ENCODE results near the gene C1orf74. TPM values are rescaled to one million over a fixed set of nuclear protein-coding genes. Genes with fewer than 3 reads are reported as not detected.

The C1orf74 gene
- total and polyA plus RNA-seq, 4 donors = 0.82 to 1.8 (median 1.1) TPM

DNA sequence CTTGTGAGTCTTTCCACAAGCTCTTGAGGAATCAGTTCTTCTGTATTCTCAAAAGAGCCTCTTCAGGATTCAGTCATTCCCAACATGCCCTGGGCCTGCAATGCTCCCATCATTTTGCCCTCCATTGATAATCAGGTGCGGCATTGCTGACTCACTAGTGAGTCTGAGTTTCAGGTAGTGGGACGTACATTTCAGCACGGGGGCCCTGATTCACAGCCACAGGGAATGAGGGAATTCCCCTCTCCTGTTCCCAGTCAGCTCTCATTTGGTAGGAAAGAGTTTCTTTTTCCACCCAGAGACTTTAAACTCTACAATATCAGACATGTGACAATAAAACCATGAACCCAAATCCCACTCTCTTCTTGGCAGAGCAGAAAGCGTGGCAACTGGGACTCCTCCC lies 25.3 kb upstream of the C1orf74 start (continued):
- no peak for TF ChIP-seq ZBTB33 (IDR thresholded peaks at IDR 0.05)
- no peak for TF ChIP-seq YY1 (IDR thresholded peaks at IDR 0.05)

DNA sequence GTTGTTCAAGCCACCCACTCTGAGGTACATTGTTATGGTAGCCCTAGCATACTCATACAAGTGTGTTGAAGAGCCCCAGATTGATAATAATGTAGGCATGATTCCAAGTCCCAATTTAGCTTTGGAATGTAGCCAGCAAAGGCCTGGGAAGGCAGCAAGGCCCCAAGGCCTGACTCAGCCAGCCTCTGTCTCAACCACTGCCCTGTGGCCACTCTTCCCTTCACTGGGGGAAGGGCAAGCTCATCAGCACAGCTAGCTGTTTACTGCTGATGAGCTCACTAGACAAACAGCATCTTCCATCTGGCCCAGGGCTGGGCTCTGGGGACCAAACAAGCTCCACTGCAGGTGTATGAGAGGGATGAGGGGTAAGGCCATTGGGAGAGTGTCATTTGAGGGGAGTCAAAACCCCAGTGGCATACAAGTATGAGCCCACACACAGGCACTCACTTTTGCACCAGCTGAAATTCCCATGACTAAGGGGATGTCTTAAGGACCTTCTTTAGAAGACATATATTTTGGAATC lies 23.8 kb upstream of the C1orf74 start:
- Histone ChIP-seq H3K27me3 (ENCODE audit: control insufficient read depth in 4 of 4, insufficient read depth in 4 of 4, low read length in 3 of 4) (no peaks in the 10 kb centered on the region), H3K4me1 (ENCODE audit: control insufficient read depth in 4 of 4, insufficient read depth in 4 of 4, low read length in 3 of 4) (peaks cover 0 to 18% (median 9%) of the 10 kb centered on the region in 4 donors), H3K9me3 (ENCODE audit: control insufficient read depth in 4 of 4, low read length in 3 of 4) (no peaks in the 10 kb centered on the region), H3K27ac (ENCODE audit: low read depth in 1 of 2, low read length in 2 of 2) (no peak overlapping the region), H3K36me3 (ENCODE audit: control insufficient read depth in 4 of 4, insufficient read depth in 3 of 4, low read depth in 1 of 4, low read length in 3 of 4) (no peaks in the 10 kb centered on the region), H3K9ac (ENCODE audit: low read depth in 1 of 2, low read length in 2 of 2) (no peak overlapping the region), H3K4me3 (ENCODE audit: low read depth in 1 of 3, low read length in 3 of 3) (no peak overlapping the region)
- TF ChIP-seq RXRA (IDR thresholded peaks at IDR 0.05) (no peak), HNF4G (IDR thresholded peaks at IDR 0.05) (no peak), NR2F2 (IDR thresholded peaks at IDR 0.05) (no peak), EGR1 (IDR thresholded peaks at IDR 0.05; ENCODE audit: low read depth in 2 of 2) (no peak), REST (IDR thresholded peaks at IDR 0.05) (no peak), FOXA1 (IDR thresholded peaks at IDR 0.05) (no peak)
- DNase-seq (ENCODE audit: low spot score) = no peak

DNA sequence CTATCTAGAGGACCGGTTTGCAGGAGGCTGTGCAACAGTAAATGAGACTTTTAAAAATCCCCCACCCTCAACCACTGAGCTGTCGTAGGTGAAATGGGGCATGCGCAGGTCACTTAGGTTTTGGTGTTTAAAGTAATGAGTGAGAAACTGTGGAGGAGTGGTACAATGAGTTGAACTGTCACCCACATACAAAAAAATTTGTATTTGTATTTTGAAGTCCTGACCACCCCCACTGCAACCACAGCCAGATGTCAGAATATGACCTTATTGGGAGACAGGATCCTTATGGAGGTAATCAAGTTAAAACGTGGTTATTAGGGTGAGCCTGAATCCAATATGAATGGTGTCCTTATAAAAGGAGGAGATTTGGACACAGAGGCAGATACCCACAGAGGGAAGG lies 23.1 kb upstream of the C1orf74 start:
- DNase-seq (ENCODE audit: low spot score) = no peak
- Histone ChIP-seq H3K27me3 (ENCODE audit: control insufficient read depth in 4 of 4, insufficient read depth in 4 of 4, low read length in 3 of 4) (no peaks in the 10 kb centered on the region), H3K4me3 (ENCODE audit: low read depth in 1 of 3, low read length in 3 of 3) (no peak overlapping the region), H3K27ac (ENCODE audit: low read depth in 1 of 2, low read length in 2 of 2) (no peak overlapping the region), H3K4me1 (ENCODE audit: control insufficient read depth in 4 of 4, insufficient read depth in 4 of 4, low read length in 3 of 4) (peaks cover 1 to 24% (median 15%) of the 10 kb centered on the region in 4 donors), H3K36me3 (ENCODE audit: control insufficient read depth in 4 of 4, insufficient read depth in 3 of 4, low read depth in 1 of 4, low read length in 3 of 4) (no peaks in the 10 kb centered on the region), H3K9me3 (ENCODE audit: control insufficient read depth in 4 of 4, low read length in 3 of 4) (no peaks in the 10 kb centered on the region), H3K9ac (ENCODE audit: low read depth in 1 of 2, low read length in 2 of 2) (no peak overlapping the region)
- TF ChIP-seq TAF1 (conservative IDR thresholded peaks at IDR 0.05) (no peak), NR2F2 (IDR thresholded peaks at IDR 0.05) (no peak), RAD21 (IDR thresholded peaks at IDR 0.05) (no peak), GABPA (IDR thresholded peaks at IDR 0.05 in 1 of 2, conservative IDR thresholded peaks at IDR 0.05 in 1 of 2) (no peak), SP1 (IDR thresholded peaks at IDR 0.05) (no peak), YY1 (IDR thresholded peaks at IDR 0.05) (no peak), FOXA1 (IDR thresholded peaks at IDR 0.05) (no peak), RXRA (IDR thresholded peaks at IDR 0.05) (no peak), HNF4A (conservative IDR thresholded peaks at IDR 0.05) (no peak), ZBTB33 (IDR thresholded peaks at IDR 0.05) (no peak), HNF4G (IDR thresholded peaks at IDR 0.05) (no peak)
- 90% methylated on average over 4 of the region's 4 CpGs for WGBS
